COR-L47 (cell line): ENCODE results near the gene DARS1.
A peak's percentile ranks its signal among the peaks of the same experiment; 100 is the strongest.
"Not testable (repeated sequence)": the region's sequence is repeated elsewhere in the genome, so short reads cannot be mapped to it uniquely, and the experiment has no call there.

Experiments used
- DNase-seq: peaks from one replicate; lab custom pipeline; 2025; lab: John Stamatoyannopoulos, UW

DARS1 gene

GRCh38 chr2:135942936-135943688, 42.3 kb downstream of the DARS1 start:
- DNase-seq, result no peak

- no peak for DNase-seq
These were observed 48.9 kb downstream of the DARS1 start for GRCh38 chr2:135936524-135936923.

DNA sequence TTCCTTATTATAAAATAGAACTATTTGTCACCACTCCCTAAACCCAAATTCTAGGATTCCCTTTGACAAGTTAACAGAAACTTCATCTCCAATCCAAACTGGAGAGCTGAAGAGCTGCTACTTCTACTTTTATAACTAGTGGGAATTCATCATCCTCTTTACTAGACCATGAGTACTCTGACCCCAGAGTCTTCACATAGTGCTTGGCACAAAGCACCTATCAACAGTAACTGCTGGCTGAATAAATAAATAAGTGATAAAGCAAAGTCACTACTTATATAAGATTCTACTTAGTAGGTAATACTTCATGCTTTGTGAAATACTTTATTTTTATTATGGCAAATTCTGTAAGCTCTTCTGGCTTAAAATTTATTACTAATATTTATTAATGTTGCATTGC, 49.5 kb downstream of the DARS1 start:
- DNase-seq, result no peak

- no peak for DNase-seq
These were observed 53.5 kb downstream of the DARS1 start for GRCh38 chr2:135931776-135932443.

- DNase-seq, result no peak
These were observed 58.8 kb downstream of the DARS1 start for GRCh38 chr2:135926605-135927004.

DNA sequence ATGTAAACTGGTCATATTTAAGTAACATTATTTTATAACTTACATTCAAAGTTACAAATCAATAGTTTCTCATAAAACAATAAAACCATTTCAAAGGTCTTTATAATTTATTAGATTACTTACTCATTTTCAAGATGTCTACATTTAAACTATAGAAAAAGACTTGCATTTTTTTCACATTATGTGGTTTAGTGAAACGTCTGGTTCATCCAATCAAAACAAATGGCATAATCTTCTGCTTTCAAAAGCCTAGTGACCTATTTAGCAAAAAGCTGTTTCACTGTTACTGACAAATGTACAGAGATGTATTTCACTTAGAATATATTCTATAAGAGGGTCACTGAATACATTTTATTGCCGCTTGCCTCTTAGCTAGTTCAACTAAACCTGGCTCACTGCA, 59.9 kb downstream of the DARS1 start:
- no peak for DNase-seq

- peak; percentile 38 for DNase-seq
These were observed 69.2 kb downstream of the DARS1 start for GRCh38 chr2:135916207-135916606.

GRCh38 chr2:135914485-135914884, 70.9 kb downstream of the DARS1 start:
- DNase-seq, result no peak

GRCh38 chr2:135913727-135914365, 71.6 kb downstream of the DARS1 start:
- DNase-seq, result peak; percentile 11

GRCh38 chr2:135909976-135910375, 75.5 kb downstream of the DARS1 start:
- no peak for DNase-seq

- DNase-seq, result no peak
These were observed 79.7 kb downstream of the DARS1 start for GRCh38 chr2:135905679-135906078.

DNA sequence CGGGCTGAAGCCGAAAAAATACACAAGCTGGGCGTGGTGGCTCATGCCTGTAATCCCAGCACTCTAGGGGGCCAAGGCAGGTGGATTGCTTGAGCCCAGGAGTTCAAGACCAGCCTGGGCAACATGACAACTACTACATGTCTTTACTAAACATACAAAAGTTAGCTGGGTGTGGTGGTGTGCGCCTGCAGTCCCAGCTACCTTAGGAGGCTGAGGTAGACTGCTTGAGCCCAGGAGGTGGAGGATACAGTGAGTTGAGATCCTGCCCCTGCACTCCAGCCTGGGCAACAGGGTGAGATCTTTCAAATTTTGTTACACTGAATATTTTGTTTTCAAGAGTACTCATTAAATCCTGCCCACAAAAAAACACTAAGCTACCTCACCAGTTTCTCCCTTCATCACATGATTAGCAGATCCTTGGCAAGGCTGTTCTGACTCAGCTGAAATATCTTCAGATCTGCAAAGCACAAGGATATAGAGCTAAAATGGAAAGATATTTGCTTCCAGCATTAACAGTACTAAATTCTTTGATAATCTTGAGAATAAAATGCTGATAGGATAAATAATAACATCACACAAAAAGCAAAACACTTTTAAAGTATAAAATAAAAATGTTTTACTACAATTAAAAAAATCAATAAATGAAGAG, 81.0 kb downstream of the DARS1 start:
- DNase-seq, result no peak

DNA sequence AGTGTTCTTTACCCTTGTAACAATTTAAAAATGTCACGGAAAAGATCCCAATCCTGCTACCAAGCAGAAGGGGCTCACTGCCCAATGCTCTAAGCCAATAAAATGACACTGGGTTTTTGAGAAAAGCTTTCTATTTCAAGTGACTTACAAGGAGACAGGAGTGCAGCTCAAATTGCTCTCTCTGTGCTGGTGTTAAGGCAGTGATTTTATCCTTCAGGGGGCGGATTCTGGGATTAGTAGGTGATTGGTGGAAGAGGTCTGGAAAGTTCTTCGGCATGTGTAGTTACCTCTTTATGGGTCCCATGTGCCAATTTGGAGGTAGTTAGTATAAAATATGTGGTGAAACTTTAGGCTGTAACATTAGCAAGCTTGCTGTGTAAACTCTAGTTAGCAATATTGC, 81.8 kb downstream of the DARS1 start:
- DNase-seq, result no peak

GRCh38 chr2:135899567-135899966, 85.9 kb downstream of the DARS1 start:
- no peak for DNase-seq

- DNase-seq, result no peak
These were observed 87.1 kb downstream of the DARS1 start for GRCh38 chr2:135898234-135898786.

- DNase-seq, result no peak
These were observed 90.5 kb downstream of the DARS1 start for GRCh38 chr2:135894930-135895329.

GRCh38 chr2:135893374-135893794, 92.0 kb downstream of the DARS1 start:
- DNase-seq, result no peak

- no peak for DNase-seq
These were observed 94.6 kb downstream of the DARS1 start for GRCh38 chr2:135890835-135891234.

DNA sequence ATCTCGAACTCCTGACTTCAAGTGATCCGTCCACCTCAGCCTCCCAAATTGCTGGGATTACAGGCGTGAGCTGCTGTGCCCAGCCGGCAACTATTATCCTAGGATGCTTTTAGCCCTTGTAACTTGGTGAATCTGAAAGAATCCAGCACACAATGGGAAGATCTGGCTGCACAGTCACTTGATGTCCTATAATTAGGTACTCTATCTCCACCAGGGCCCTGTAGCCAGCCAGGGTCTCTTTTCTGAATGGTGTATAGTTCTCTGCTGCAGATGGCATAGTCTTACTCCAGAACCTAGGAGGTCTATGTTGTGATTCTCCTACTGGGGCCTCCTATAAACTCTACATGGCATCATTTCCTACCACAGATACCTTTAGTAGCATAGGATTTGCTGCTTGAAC, 95.3 kb downstream of the DARS1 start:
- no peak for DNase-seq

GRCh38 chr2:135888587-135888986, 96.8 kb downstream of the DARS1 start:
- not testable (repeated sequence) for DNase-seq

DNA sequence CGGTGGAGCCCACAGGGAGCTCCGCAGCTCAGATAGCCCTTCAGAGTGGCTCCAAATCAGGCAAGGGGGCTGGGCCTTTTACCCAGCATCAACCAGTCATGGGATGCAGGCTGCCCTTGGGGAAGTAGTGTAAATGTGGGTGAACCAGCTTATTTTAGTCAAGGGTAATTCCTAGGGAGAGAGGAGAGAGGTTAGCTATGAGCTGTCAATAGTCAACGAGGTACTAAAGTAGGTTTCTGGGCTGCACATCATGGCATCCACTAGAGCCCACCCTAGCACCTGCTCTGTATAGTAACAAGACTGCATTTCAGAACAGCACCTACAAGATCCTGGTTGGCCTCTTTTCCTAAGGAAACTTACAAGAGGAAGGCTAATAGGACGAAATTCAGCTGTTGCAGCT, 99.7 kb downstream of the DARS1 start:
- no peak for DNase-seq

GRCh38 chr2:135882415-135882814, 103.0 kb downstream of the DARS1 start:
- DNase-seq, result no peak
